OCI-LY3 (cell line): ENCODE measurements around the gene KAZN.

Source experiments
- EZH2phosphoT487 ChIP-seq: fragments of 200-600 bp; shearing (Covaris generic); IDR thresholded peaks from 2 replicates; pipeline ENCODE4 v1.6.1; 2018; ENCODE audit warnings: antibody characterized with exemption, mixed run types, low read depth
- TF ChIP-seq, protein P1 (sequence below): fragments of 200-600, 300-600 bp; sonication (generic); IDR thresholded peaks from 2 replicates; pipeline ENCODE4 v1.5.1; 2014; ENCODE audit warnings: antibody characterized with exemption, low read length, low read depth

DNA sequence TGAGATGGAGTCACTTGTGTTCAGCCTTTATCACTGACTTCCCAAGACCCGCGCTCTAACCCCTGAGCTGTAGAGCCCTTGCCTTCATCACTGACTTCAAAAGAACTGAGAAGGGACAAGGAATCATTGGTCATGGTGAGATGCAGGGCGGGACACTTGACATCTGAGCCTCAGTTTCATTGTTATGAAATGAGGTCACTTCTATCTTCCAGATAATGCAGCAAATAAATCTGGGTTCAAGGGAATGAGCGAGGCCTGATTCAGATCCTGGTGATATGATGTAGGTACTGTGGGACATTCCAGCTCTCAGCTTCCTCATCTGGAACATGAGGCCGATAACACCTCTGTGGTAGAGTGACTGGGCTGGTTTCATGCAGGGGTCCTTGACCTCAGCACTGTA, 13.8 kb downstream of the KAZN start:
- TF ChIP-seq, protein P1, sequence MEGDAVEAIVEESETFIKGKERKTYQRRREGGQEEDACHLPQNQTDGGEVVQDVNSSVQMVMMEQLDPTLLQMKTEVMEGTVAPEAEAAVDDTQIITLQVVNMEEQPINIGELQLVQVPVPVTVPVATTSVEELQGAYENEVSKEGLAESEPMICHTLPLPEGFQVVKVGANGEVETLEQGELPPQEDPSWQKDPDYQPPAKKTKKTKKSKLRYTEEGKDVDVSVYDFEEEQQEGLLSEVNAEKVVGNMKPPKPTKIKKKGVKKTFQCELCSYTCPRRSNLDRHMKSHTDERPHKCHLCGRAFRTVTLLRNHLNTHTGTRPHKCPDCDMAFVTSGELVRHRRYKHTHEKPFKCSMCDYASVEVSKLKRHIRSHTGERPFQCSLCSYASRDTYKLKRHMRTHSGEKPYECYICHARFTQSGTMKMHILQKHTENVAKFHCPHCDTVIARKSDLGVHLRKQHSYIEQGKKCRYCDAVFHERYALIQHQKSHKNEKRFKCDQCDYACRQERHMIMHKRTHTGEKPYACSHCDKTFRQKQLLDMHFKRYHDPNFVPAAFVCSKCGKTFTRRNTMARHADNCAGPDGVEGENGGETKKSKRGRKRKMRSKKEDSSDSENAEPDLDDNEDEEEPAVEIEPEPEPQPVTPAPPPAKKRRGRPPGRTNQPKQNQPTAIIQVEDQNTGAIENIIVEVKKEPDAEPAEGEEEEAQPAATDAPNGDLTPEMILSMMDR, result no peak
- no peak for TF ChIP-seq EZH2phosphoT487
